ENCODE measurements around the gene UQCC3. TPM values are rescaled to one million over a fixed set of nuclear protein-coding genes. Genes with fewer than 3 reads are reported as not detected.

UQCC3 gene
- polyA plus RNA-seq, 3 donors, result 3.3 to 7.9 (median 7.2) TPM

DNA sequence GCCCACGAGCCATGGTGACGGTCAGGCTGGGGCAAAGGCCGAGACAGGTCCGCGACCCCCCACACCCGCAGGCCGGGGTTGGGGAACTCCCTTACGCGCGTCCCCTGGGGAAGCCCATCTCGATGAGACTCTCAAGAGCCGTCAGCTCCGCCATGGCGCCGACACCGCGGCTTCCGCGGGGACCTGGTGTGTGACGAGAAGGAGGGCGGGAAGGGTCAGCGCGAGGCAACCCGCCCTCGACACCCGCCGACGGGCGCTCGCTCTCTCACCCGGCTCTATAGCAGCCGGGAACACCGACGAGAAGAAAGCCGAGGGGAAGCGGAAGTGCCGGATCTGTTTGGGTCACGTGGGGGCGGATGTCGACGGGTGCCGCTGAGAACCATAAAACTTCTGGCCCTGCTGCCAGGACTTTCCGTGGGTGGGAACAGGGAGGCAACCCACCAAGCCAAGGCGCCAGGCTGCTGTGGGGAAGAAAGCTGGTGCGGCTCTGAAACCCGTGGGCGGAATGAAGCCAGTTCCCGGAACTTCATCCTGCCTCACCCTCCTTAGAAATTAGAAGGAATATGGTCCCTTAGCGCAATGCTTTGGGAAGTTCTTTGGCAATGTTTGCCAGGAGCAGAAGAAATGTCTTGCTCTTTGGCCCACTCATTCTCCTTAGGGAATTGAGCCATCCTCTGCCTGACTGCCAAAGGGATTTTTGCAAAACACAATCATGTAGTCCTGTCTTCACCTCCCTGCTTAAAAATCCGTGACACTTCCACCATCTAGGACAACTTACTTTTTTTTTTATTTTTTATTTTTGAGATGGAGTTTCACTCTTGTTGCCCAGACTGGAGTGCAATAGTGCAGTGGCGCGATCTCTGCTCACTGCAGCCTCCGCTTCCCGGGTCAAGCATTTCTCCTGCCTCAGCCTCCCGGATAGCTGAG lies 7.6 kb downstream of the UQCC3 start, which contains the start of gene UBXN1:
Gene UBXN1, minus strand, starts transcription at position 304 of the 927 bp plus-strand sequence. Its CDS starts 150 bp downstream, at position 154.
- Mint-ChIP-seq H3K4me3 (peak within 1 kb of the TSS; percentile 87 to 93), H3K4me1 (peaks cover 33% of the 10 kb centered on the region), H3K27ac (peak within 1 kb of the TSS; percentile 89 to 96 (median 93)), H3K9me3 (no peaks in the 10 kb centered on the region), H3K36me3 (peaks cover 28 to 37% of the 10 kb centered on the region in 2 donors), H3K27me3 (ENCODE audit: low read depth in 3 of 3) (peaks cover 0 to 3% (median 2%) of the 10 kb centered on the region in 3 donors)
- peak within 1 kb of the TSS; percentile 77 to 98 (median 93) for H3K4me3 ChIP-seq (replicated peaks in 1 of 3; ENCODE audit: low read depth in 2 of 3, low read length in 3 of 3)
- no peaks in the 10 kb centered on the region for H3K27me3 ChIP-seq (ENCODE audit: control insufficient read depth in 2 of 2, insufficient read depth in 2 of 2, low read length in 2 of 2)
- no peaks in the 10 kb centered on the region for H3K9me3 ChIP-seq (replicated peaks in 1 of 2; ENCODE audit: control insufficient read depth in 1 of 2, insufficient read depth in 1 of 2, low read length in 2 of 2)
- H3K36me3 ChIP-seq (replicated peaks in 1 of 2; ENCODE audit: control insufficient read depth in 1 of 2, insufficient read depth in 2 of 2, low read length in 2 of 2), result peaks cover 22 to 34% of the 10 kb centered on the region in 2 donors
- peak within 1 kb of the TSS; percentile 83 to 97 for H3K27ac ChIP-seq (ENCODE audit: low read depth in 1 of 2, low read length in 2 of 2)
- peak; percentile 82 to 87 (median 85) for DNase-seq
- peak within 1 kb of the TSS; percentile 92 for H3K4me2 ChIP-seq (replicated peaks; ENCODE audit: extremely low read depth, low read length, poor library complexity, severe bottlenecking)
- H3K4me1 ChIP-seq (ENCODE audit: control insufficient read depth in 1 of 2, insufficient read depth in 2 of 2, low read length in 2 of 2), result peaks cover 13 to 29% of the 10 kb centered on the region in 2 donors
- H4K20me1 ChIP-seq (ENCODE audit: insufficient read depth, low read length), result peaks cover 24% of the 10 kb centered on the region
- WGBS (ENCODE audit: insufficient coverage), result 12% methylated on average over 32 of the region's 55 CpGs
- peaks cover 47% of the 10 kb centered on the region for H3K79me2 ChIP-seq (ENCODE audit: insufficient read depth, low read length)
- H3K9ac ChIP-seq (ENCODE audit: insufficient read depth, low read length, poor library complexity, severe bottlenecking), result peak within 1 kb of the TSS; percentile 99
- peak within 1 kb of the TSS; percentile 95 for H2AFZ ChIP-seq (ENCODE audit: insufficient read depth, low read depth, low read length, poor library complexity, severe bottlenecking)
- intact Hi-C loops (cut with micrococcal nuclease), result loop anchor here in 1 of 2 donors (2.0 kb wide), 2 partner anchors 14 to 26 kb away; partner anchors contain the start of genes C11orf98, CSKMT and INTS5
- TF ChIP-seq, protein P1, sequence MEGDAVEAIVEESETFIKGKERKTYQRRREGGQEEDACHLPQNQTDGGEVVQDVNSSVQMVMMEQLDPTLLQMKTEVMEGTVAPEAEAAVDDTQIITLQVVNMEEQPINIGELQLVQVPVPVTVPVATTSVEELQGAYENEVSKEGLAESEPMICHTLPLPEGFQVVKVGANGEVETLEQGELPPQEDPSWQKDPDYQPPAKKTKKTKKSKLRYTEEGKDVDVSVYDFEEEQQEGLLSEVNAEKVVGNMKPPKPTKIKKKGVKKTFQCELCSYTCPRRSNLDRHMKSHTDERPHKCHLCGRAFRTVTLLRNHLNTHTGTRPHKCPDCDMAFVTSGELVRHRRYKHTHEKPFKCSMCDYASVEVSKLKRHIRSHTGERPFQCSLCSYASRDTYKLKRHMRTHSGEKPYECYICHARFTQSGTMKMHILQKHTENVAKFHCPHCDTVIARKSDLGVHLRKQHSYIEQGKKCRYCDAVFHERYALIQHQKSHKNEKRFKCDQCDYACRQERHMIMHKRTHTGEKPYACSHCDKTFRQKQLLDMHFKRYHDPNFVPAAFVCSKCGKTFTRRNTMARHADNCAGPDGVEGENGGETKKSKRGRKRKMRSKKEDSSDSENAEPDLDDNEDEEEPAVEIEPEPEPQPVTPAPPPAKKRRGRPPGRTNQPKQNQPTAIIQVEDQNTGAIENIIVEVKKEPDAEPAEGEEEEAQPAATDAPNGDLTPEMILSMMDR (IDR thresholded peaks at IDR 0.05), result no peak

DNA sequence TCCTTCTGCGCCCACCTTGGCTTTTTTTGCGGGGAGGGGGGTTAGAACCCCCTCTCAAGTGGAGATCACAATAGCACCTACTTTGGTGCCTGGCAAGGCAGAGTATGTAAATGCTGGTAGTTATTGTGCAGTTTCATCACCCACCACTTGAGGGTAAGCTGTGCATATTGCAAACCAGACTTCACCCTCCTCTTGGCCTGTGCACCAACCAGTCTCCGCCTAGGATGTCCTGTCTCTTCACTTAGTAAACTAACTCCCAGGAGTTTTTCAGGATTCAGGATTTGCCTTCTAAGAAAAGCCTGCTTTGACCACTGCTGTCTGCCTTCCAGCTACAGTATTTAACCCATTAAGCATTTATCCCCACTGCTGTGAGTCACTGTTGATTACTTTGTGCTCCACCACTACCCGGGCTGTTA lies 9.4 kb downstream of the UQCC3 start:
- peaks cover 30% of the 10 kb centered on the region for H3K79me2 ChIP-seq (ENCODE audit: insufficient read depth, low read length)
- Mint-ChIP-seq H3K4me1 (peaks cover 30% of the 10 kb centered on the region), H3K27me3 (ENCODE audit: low read depth in 3 of 3) (peaks cover 0 to 3% (median 2%) of the 10 kb centered on the region in 3 donors), H3K27ac (peak overlapping the region in 1 of 7 donors; percentile 30), H3K9me3 (no peaks in the 10 kb centered on the region), H3K4me3 (no peak overlapping the region), H3K36me3 (peaks cover 21 to 25% of the 10 kb centered on the region in 2 donors)
- peak; percentile 25 to 48 (median 26) for DNase-seq
- 27% methylated on average over 1 of the region's 4 CpGs for WGBS (ENCODE audit: insufficient coverage)
- no peak overlapping the region for H3K27ac ChIP-seq (ENCODE audit: low read depth in 1 of 2, low read length in 2 of 2)
- H3K36me3 ChIP-seq (replicated peaks in 1 of 2; ENCODE audit: control insufficient read depth in 1 of 2, insufficient read depth in 2 of 2, low read length in 2 of 2), result peaks cover 17 to 20% of the 10 kb centered on the region in 2 donors
- TF ChIP-seq, protein P1 (IDR thresholded peaks at IDR 0.05), result peak; percentile 25
- no peaks in the 10 kb centered on the region for H3K27me3 ChIP-seq (ENCODE audit: control insufficient read depth in 2 of 2, insufficient read depth in 2 of 2, low read length in 2 of 2)
- H3K4me3 ChIP-seq (replicated peaks in 1 of 3; ENCODE audit: low read depth in 2 of 3, low read length in 3 of 3), result no peak overlapping the region
- peaks cover 20% of the 10 kb centered on the region for H4K20me1 ChIP-seq (ENCODE audit: insufficient read depth, low read length)
- H3K9me3 ChIP-seq (replicated peaks in 1 of 2; ENCODE audit: control insufficient read depth in 1 of 2, insufficient read depth in 1 of 2, low read length in 2 of 2), result no peaks in the 10 kb centered on the region
- peaks cover 13 to 29% of the 10 kb centered on the region in 2 donors for H3K4me1 ChIP-seq (ENCODE audit: control insufficient read depth in 1 of 2, insufficient read depth in 2 of 2, low read length in 2 of 2)
- intact Hi-C loops (cut with micrococcal nuclease), result no loop called here
- H3K9ac ChIP-seq (ENCODE audit: insufficient read depth, low read length, poor library complexity, severe bottlenecking), result no peak overlapping the region
- no peak overlapping the region for H3K4me2 ChIP-seq (replicated peaks; ENCODE audit: extremely low read depth, low read length, poor library complexity, severe bottlenecking)
- peak overlapping the region; percentile 59 for H2AFZ ChIP-seq (ENCODE audit: insufficient read depth, low read depth, low read length, poor library complexity, severe bottlenecking)

Measured in CD14-positive monocyte (primary cell).